Caco-2 (cell line): ENCODE measurements around the gene FBXW7. TPM values are rescaled to one million over a fixed set of nuclear protein-coding genes. Genes with fewer than 3 reads are reported as not detected.

Experiments used
- BruUV-seq: library from RNA; stranded (reverse); fragments of 400-500 nt; replicated peaks from 2 replicates; lab custom pipeline; 2021; lab: Mats Ljungman, UMichigan
- CTCF ChIA-PET: fragments of 300-600 bp; sonication (Branson Sonifier 250); formaldehyde crosslinking; loops from one replicate; lab custom pipeline; 2022; ENCODE audit warnings: antibody characterized with exemption; lab: Charles Lee
- POLR2A ChIA-PET: fragments of 300-600 bp; sonication (Branson Sonifier 250); formaldehyde crosslinking; loops from one replicate; lab custom pipeline; 2022; ENCODE audit warnings: antibody characterized with exemption; lab: Charles Lee
- DNase-seq, 2 experiments: peaks; one replicate each; pipeline versions ENCODE4 v3.0.0 to v3.0.0-alpha.2; 2020 to 2022
- H3K27me3 ChIP-seq: replicated peaks from 2 replicates; pipeline ENCODE4 v1.6.0; 2011; ENCODE audit warnings: low read length; ENCODE audit not compliant: control insufficient read depth, insufficient read depth
- H3K36me3 ChIP-seq: 2 replicates; pipeline ENCODE4 v1.5.1; 2011; ENCODE audit warnings: low read length; ENCODE audit not compliant: control insufficient read depth, insufficient read depth
- H3K4me1 ChIP-seq: fragments of 250-450 bp; sonication (Bioruptor Pico); 2 replicates; pipeline ENCODE4 v1.5.1; 2020; ENCODE audit warnings: mild to moderate bottlenecking
- H3K4me3 ChIP-seq: 2 replicates; pipeline ENCODE4 v1.5.1; 2011; ENCODE audit warnings: low read depth, mild to moderate bottlenecking, control low read depth, low read length
- H3K9me3 ChIP-seq: fragments of 250-450 bp; sonication (Bioruptor Pico); 2 replicates; pipeline ENCODE4 v1.5.1; 2020; ENCODE audit warnings: mild to moderate bottlenecking, moderate library complexity
- H3K27ac Mint-ChIP-seq: one replicate; pipeline ENCODE4 v1.8.0; 2022; ENCODE audit warnings: mixed read lengths; ENCODE audit not compliant: unreplicated experiment
- H3K27me3 Mint-ChIP-seq: one replicate; pipeline ENCODE4 v1.8.0; 2022; ENCODE audit warnings: mixed read lengths; ENCODE audit not compliant: insufficient read depth, unreplicated experiment
- H3K36me3 Mint-ChIP-seq: one replicate; pipeline ENCODE4 v1.8.0; 2022; ENCODE audit warnings: mild to moderate bottlenecking, mixed read lengths; ENCODE audit not compliant: insufficient read depth, unreplicated experiment
- H3K4me1 Mint-ChIP-seq: one replicate; pipeline ENCODE4 v1.8.0; 2022; ENCODE audit warnings: low read depth, mixed read lengths; ENCODE audit not compliant: unreplicated experiment
- H3K4me3 Mint-ChIP-seq: one replicate; pipeline ENCODE4 v1.8.0; 2022; ENCODE audit warnings: mild to moderate bottlenecking, moderate library complexity, mixed read lengths; ENCODE audit not compliant: unreplicated experiment
- H3K9me3 Mint-ChIP-seq: one replicate; pipeline ENCODE4 v1.8.0; 2022; ENCODE audit warnings: mixed read lengths; ENCODE audit not compliant: unreplicated experiment
- intact Hi-C: fragments of 100-400 bp; cut with micrococcal nuclease; formaldehyde crosslinking; loops from one replicate; pipeline ENCODE4 v1.10.0; 2022; ENCODE audit not compliant: unreplicated experiment
- total RNA-seq: library from RNA; stranded (reverse); gene quantifications from 2 replicates; pipeline ENCODE4 v1.2.3, GENCODE V29; 2022
- TF ChIP-seq, protein P1 (sequence below), 2 experiments: fragments of 200-600 bp in 1 of 2; IDR thresholded peaks; 1 replicate in 1 of 2; 2 replicates in 1 of 2; pipeline versions ENCODE4 v1.5.1 to v1.8.0; 2011 to 2022; ENCODE audit warnings: antibody characterized with exemption in 1 of 2, control low read depth in 1 of 2, inconsistent platforms in 1 of 2, low read depth in 1 of 2, low read length in 1 of 2, mild to moderate bottlenecking in 1 of 2, moderate library complexity in 1 of 2; ENCODE audit not compliant: insufficient read depth in 1 of 2, severe bottlenecking in 1 of 2, unreplicated experiment in 1 of 2

FBXW7 gene
- total RNA-seq, 1 experiment from 2014 or later, result 34.1 TPM

DNA sequence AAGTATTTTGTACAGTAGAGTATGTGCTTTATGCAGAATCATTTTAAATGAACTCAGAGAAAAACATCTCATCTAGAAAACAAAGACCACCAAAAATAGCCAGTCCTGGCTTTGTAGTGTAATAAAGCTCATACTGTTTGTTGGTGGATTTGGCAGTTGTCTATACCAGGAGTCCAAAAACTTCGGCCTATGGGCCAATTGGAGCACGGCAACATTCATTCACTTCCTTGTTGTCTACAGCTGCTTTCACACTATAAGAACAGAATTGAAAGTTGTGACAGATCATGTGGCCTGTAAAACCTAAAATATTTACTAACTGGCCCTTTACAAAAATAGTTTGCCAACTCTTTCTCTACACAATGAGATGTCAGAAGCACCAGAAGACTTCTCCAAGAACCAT is 5.3 kb downstream of the FBXW7 start:
- Mint-ChIP-seq H3K9me3 (no peaks in the 10 kb centered on the region), H3K27me3 (no peaks in the 10 kb centered on the region), H3K27ac (no peak overlapping the region), H3K4me3 (no peak overlapping the region), H3K36me3 (peaks cover under 1% of the 10 kb centered on the region), H3K4me1 (peaks cover 20% of the 10 kb centered on the region)
- ChIA-PET CTCF (interaction anchor here (1.4 kb wide), 1 partner anchor 30 kb away, joined by 6 read pairs; no protein-coding TSS in a partner anchor), POLR2A (no interaction called here)
- DNase-seq, result no peak
- no peaks in the 10 kb centered on the region for H3K36me3 ChIP-seq
- TF ChIP-seq, protein P1, sequence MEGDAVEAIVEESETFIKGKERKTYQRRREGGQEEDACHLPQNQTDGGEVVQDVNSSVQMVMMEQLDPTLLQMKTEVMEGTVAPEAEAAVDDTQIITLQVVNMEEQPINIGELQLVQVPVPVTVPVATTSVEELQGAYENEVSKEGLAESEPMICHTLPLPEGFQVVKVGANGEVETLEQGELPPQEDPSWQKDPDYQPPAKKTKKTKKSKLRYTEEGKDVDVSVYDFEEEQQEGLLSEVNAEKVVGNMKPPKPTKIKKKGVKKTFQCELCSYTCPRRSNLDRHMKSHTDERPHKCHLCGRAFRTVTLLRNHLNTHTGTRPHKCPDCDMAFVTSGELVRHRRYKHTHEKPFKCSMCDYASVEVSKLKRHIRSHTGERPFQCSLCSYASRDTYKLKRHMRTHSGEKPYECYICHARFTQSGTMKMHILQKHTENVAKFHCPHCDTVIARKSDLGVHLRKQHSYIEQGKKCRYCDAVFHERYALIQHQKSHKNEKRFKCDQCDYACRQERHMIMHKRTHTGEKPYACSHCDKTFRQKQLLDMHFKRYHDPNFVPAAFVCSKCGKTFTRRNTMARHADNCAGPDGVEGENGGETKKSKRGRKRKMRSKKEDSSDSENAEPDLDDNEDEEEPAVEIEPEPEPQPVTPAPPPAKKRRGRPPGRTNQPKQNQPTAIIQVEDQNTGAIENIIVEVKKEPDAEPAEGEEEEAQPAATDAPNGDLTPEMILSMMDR (IDR thresholded peaks at IDR 0.05; ENCODE audit: insufficient read depth in 1 of 2, low read depth in 1 of 2, low read length in 1 of 2, severe bottlenecking in 1 of 2, unreplicated experiment in 1 of 2), result no peak
- H3K4me1 ChIP-seq, result peaks cover 16% of the 10 kb centered on the region
- intact Hi-C loops, result no loop called here
- no TSS peak for BruUV-seq
- H3K27me3 ChIP-seq, result no peaks in the 10 kb centered on the region
- no peak overlapping the region for H3K4me3 ChIP-seq
- no peaks in the 10 kb centered on the region for H3K9me3 ChIP-seq

DNA sequence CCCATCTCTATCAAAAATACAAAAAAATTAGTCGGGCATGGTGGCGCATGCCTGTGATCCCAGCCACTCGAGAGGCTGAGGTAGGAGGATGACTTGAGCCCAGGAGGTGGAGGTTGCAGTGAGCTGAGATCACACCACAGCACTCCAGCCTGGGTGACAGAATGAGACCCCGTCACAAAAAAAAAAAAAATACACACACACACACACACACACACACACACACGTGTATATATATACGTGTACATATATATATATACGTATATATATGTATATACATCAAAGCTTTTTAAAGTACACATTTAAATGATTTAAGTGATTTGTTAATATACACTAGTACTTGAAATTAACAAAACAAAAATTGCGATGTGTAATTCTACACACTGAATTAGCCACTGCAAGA is 6.0 kb downstream of the FBXW7 start:
- intact Hi-C loops, result no loop called here
- Histone ChIP-seq H3K36me3 (no peaks in the 10 kb centered on the region), H3K27me3 (no peaks in the 10 kb centered on the region), H3K4me3 (no peak overlapping the region), H3K9me3 (no peaks in the 10 kb centered on the region), H3K4me1 (peaks cover 16% of the 10 kb centered on the region)
- peaks cover 20% of the 10 kb centered on the region for H3K4me1 Mint-ChIP-seq
- no TSS peak for BruUV-seq
- H3K9me3 Mint-ChIP-seq, result no peaks in the 10 kb centered on the region
- TF ChIP-seq, protein P1 (IDR thresholded peaks at IDR 0.05; ENCODE audit: insufficient read depth in 1 of 2, low read depth in 1 of 2, low read length in 1 of 2, severe bottlenecking in 1 of 2, unreplicated experiment in 1 of 2), result no peak
- H3K36me3 Mint-ChIP-seq, result no peaks in the 10 kb centered on the region
- CTCF ChIA-PET, result interaction anchor here (1.4 kb wide), 1 partner anchor 29 kb away, joined by 6 read pairs; no protein-coding TSS in a partner anchor
- H3K27me3 Mint-ChIP-seq, result no peaks in the 10 kb centered on the region
- H3K27ac Mint-ChIP-seq, result no peak overlapping the region
- POLR2A ChIA-PET, result no interaction called here
- DNase-seq, result no peak
- H3K4me3 Mint-ChIP-seq, result no peak overlapping the region

DNA sequence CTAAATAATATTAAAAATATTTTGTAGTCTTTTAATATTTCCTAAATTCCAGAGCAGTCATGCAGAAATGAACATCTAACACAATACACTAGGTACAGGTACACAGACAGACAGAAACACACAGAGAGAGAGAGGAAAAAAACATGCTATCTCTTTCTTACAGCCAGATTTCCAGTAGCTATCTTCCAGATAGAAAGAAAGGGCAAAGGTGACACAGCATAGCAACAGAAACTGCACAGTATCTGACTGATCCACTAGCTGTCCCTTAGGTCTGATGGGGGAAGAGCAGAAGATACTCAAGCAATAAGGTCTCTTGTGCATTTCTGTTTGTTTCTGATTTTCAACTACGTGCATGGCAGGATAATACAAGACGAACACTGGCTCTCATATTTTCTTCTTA is 7.8 kb downstream of the FBXW7 start:
- Mint-ChIP-seq H3K27ac (no peak overlapping the region), H3K4me3 (no peak overlapping the region), H3K27me3 (no peaks in the 10 kb centered on the region), H3K4me1 (peaks cover 27% of the 10 kb centered on the region), H3K36me3 (no peaks in the 10 kb centered on the region), H3K9me3 (no peaks in the 10 kb centered on the region)
- intact Hi-C loops, result no loop called here
- DNase-seq, result peak in 1 of 2 experiments; percentile 8
- POLR2A ChIA-PET, result interaction anchor here (1.1 kb wide), 1 partner anchor 8 kb away, joined by 6 read pairs; no protein-coding TSS in a partner anchor
- CTCF ChIA-PET, result interaction anchor here (0.5 to 1.1 kb wide), 3 partner anchors 26 to 41 kb away, joined by 3 to 5 read pairs (median 4); no protein-coding TSS in a partner anchor
- BruUV-seq, result no TSS peak
- H3K9me3 ChIP-seq, result no peaks in the 10 kb centered on the region
- H3K4me3 ChIP-seq, result no peak overlapping the region
- no peaks in the 10 kb centered on the region for H3K27me3 ChIP-seq
- TF ChIP-seq, protein P1 (IDR thresholded peaks at IDR 0.05; ENCODE audit: insufficient read depth in 1 of 2, low read depth in 1 of 2, low read length in 1 of 2, severe bottlenecking in 1 of 2, unreplicated experiment in 1 of 2), result no peak
- H3K4me1 ChIP-seq, result peaks cover 12% of the 10 kb centered on the region; the same call in 1 of the 2 replicates
- H3K36me3 ChIP-seq, result no peaks in the 10 kb centered on the region
